ENCODE results near the gene FNDC10. TPM values are rescaled to one million over a fixed set of nuclear protein-coding genes. Genes with fewer than 3 reads are reported as not detected.

Gene FNDC10
- total RNA-seq, 1 experiment from 2014 or later = 30.4 TPM

DNA sequence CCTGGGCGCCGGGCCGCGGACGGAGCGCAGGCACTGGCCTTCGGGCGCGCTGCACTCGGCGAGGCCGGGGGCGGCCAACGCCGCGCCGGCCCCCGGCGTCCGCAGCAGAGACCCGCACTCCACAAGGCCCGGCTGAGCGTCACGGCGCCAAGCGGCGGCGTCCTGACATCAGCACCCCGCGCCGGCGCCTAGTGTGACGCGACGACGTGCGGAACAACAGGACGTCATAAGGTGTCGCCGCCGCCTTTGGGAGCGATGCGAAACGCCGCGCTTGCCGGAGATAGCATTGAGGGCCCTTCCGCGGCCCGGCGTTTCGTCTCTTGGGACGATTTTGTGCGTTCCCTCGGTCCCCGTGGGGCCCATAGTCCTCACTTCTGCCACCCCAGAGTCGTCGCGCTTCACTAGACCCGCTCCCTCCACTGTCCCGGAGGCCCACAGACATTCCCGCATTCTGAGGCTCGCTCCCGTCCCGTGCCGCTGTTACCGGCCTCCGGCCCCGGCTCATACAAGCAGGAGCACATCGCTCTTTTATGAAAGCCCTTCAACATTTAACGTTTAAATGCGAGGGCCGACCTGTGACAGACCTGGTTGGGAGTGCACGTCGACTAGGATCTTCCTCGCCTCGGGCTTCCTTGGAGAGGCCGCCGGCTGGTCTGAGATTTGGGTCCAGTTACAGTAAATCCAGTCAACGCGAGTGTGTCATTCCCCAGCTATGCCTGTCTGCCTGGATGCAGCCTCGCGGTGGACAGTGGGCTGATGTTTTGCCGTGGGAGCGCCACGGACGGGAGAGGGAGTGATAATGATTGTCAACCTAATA is 25.0 kb downstream of the FNDC10 start, which contains the start of gene SSU72 (continued):
- TF ChIP-seq ZNF425 (CRISPR knock-in tag; conservative IDR thresholded peaks at IDR 0.05) = no peak
- TF ChIP-seq AFF4 (CRISPR knock-in tag; IDR thresholded peaks at IDR 0.05; ENCODE audit: borderline replicate concordance) = no peak
- no peak for TF ChIP-seq ZNF281 (CRISPR knock-in tag; IDR thresholded peaks at IDR 0.05)
- TF ChIP-seq, protein P1, sequence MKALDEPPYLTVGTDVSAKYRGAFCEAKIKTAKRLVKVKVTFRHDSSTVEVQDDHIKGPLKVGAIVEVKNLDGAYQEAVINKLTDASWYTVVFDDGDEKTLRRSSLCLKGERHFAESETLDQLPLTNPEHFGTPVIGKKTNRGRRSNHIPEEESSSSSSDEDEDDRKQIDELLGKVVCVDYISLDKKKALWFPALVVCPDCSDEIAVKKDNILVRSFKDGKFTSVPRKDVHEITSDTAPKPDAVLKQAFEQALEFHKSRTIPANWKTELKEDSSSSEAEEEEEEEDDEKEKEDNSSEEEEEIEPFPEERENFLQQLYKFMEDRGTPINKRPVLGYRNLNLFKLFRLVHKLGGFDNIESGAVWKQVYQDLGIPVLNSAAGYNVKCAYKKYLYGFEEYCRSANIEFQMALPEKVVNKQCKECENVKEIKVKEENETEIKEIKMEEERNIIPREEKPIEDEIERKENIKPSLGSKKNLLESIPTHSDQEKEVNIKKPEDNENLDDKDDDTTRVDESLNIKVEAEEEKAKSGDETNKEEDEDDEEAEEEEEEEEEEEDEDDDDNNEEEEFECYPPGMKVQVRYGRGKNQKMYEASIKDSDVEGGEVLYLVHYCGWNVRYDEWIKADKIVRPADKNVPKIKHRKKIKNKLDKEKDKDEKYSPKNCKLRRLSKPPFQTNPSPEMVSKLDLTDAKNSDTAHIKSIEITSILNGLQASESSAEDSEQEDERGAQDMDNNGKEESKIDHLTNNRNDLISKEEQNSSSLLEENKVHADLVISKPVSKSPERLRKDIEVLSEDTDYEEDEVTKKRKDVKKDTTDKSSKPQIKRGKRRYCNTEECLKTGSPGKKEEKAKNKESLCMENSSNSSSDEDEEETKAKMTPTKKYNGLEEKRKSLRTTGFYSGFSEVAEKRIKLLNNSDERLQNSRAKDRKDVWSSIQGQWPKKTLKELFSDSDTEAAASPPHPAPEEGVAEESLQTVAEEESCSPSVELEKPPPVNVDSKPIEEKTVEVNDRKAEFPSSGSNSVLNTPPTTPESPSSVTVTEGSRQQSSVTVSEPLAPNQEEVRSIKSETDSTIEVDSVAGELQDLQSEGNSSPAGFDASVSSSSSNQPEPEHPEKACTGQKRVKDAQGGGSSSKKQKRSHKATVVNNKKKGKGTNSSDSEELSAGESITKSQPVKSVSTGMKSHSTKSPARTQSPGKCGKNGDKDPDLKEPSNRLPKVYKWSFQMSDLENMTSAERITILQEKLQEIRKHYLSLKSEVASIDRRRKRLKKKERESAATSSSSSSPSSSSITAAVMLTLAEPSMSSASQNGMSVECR (CRISPR knock-in tag; IDR thresholded peaks at IDR 0.05; ENCODE audit: borderline replicate concordance) = no peak
- TF ChIP-seq ZNF138 (CRISPR knock-in tag; conservative IDR thresholded peaks at IDR 0.05) = no peak
- no peak for TF ChIP-seq FOXJ3 (CRISPR knock-in tag; IDR thresholded peaks at IDR 0.05; ENCODE audit: borderline replicate concordance)
- TF ChIP-seq SMAD4 (CRISPR knock-in tag; IDR thresholded peaks at IDR 0.05) = no peak
- TF ChIP-seq RELA (CRISPR knock-in tag; IDR thresholded peaks at IDR 0.05; ENCODE audit: borderline replicate concordance) = no peak
- TF ChIP-seq HMGA2 (CRISPR knock-in tag; IDR thresholded peaks at IDR 0.05) = no peak
- no peak for TF ChIP-seq HMGXB4 (CRISPR knock-in tag; IDR thresholded peaks at IDR 0.05)
- TF ChIP-seq NFATC4 (CRISPR knock-in tag; IDR thresholded peaks at IDR 0.05) = no peak
- peak; percentile 100 for TF ChIP-seq CREM (CRISPR knock-in tag; IDR thresholded peaks at IDR 0.05)
- TF ChIP-seq ZBTB43 (CRISPR knock-in tag; IDR thresholded peaks at IDR 0.05) = 0 out of 2 replicates have a peak, but pooled peaks have one; percentile 22
- no peak for TF ChIP-seq ZNF121 (CRISPR knock-in tag; IDR thresholded peaks at IDR 0.05)
- no peak for TF ChIP-seq MXD4 (CRISPR knock-in tag; IDR thresholded peaks at IDR 0.05; ENCODE audit: borderline replicate concordance)
- TF ChIP-seq MLX (CRISPR knock-in tag; IDR thresholded peaks at IDR 0.05) = no peak
- TF ChIP-seq STAT6 (CRISPR knock-in tag; conservative IDR thresholded peaks at IDR 0.05; ENCODE audit: low read depth) = no peak

All from WTC11 (cell line).